Naive thymus-derived CD8-positive, alpha-beta T cell (primary cell): ENCODE results near the gene WDFY1. TPM values are rescaled to one million over a fixed set of nuclear protein-coding genes. Genes with fewer than 3 reads are reported as not detected.
"Not testable (repeated sequence)": the region's sequence is repeated elsewhere in the genome, so short reads cannot be mapped to it uniquely, and the experiment has no call there.

Experiments
- ATAC-seq, 2 donors: fragments of 150-1000 bp; cut with Tn5 transposase in 1 of 2; sonication (Bioruptor Pico), chemical (Tn5 transposase) in 1 of 2; 1 replicate in 1 of 2; 2 replicates in 1 of 2; pipeline ENCODE4 v1.10.0; 2021; ENCODE audit warnings: mild to moderate bottlenecking in 2 of 2, moderate library complexity in 2 of 2
- POLR2A ChIA-PET: fragments of 350-600 bp; sonication (Branson Sonifier 250); formaldehyde crosslinking; loops from one replicate; lab custom pipeline; 2021; ENCODE audit warnings: antibody characterized with exemption; lab: Charles Lee
- DNase-seq, 10 donors: peaks; one replicate each; pipeline versions ENCODE4 v3.0.0 to v3.0.0-alpha.2; 2020 to 2022
- H3K27ac Mint-ChIP-seq, 10 donors: one replicate each; pipeline ENCODE4 v1.8.0; 2020 to 2022; ENCODE audit warnings: mild to moderate bottlenecking in 10 of 10, mixed read lengths in 10 of 10, moderate library complexity in 4 of 10, inconsistent platforms in 1 of 10
- H3K27me3 Mint-ChIP-seq, 5 donors: one replicate each; pipeline ENCODE4 v1.8.0; 2021 to 2022; ENCODE audit warnings: mixed read lengths in 5 of 5
- H3K36me3 Mint-ChIP-seq, 3 donors: one replicate each; pipeline ENCODE4 v1.8.0; 2020 to 2022; ENCODE audit warnings: mixed read lengths in 3 of 3, mild to moderate bottlenecking in 2 of 3, inconsistent platforms in 1 of 3
- H3K4me1 Mint-ChIP-seq, 4 donors: one replicate each; pipeline ENCODE4 v1.8.0; 2021 to 2022; ENCODE audit warnings: mixed read lengths in 4 of 4
- H3K4me3 Mint-ChIP-seq, 10 donors: one replicate each; pipeline ENCODE4 v1.8.0; 2020 to 2022; ENCODE audit warnings: mild to moderate bottlenecking in 10 of 10, mixed read lengths in 10 of 10, moderate library complexity in 6 of 10, inconsistent platforms in 1 of 10
- H3K9me3 Mint-ChIP-seq, 9 donors: one replicate each; pipeline ENCODE4 v1.8.0; 2020 to 2022; ENCODE audit warnings: mixed read lengths in 9 of 9, mild to moderate bottlenecking in 3 of 9, inconsistent platforms in 1 of 9, moderate library complexity in 1 of 9
- polyA plus RNA-seq, 3 donors: library from polyadenylated mRNA; unstranded; fragments of 300-500 nt; fragmentation: Illumina TruSeq; gene quantifications; one replicate each; pipeline ENCODE4 v1.2.3, GENCODE V29; 2021
- total RNA-seq, 8 experiments: library from RNA in 2 of 8; stranded (reverse) in 2 of 8; gene quantifications; one replicate each; pipeline ENCODE4 v1.2.3 and lab custom pipeline; 2021 to 2026

The WDFY1 gene
- total and polyA plus RNA-seq, 5 experiments from 2014 or later, result 15.7 to 32.0 (median 24.1) TPM

- ATAC-seq, result no peak
- Mint-ChIP-seq H3K4me1 (peaks cover 0 to 5% (median 0%) of the 10 kb centered on the region in 4 donors), H3K27ac (peak overlapping the region in 1 of 10 donors; percentile 88), H3K9me3 (no peaks in the 10 kb centered on the region), H3K36me3 (peaks cover 4 to 79% (median 33%) of the 10 kb centered on the region in 3 donors), H3K4me3 (no peak overlapping the region), H3K27me3 (no peaks in the 10 kb centered on the region)
- POLR2A ChIA-PET, result no interaction called here
- DNase-seq, result no peak
Observed at GRCh38 chr2:223882715-223883114, 62.4 kb downstream of the WDFY1 start.

GRCh38 chr2:223880796-223881195 lies 64.3 kb downstream of the WDFY1 start:
- H3K4me1 Mint-ChIP-seq, result peaks cover 0 to 2% (median 0%) of the 10 kb centered on the region in 4 donors
- no peaks in the 10 kb centered on the region for H3K9me3 Mint-ChIP-seq
- H3K36me3 Mint-ChIP-seq, result peaks cover 4 to 87% (median 44%) of the 10 kb centered on the region in 3 donors
- POLR2A ChIA-PET, result no interaction called here
- peak overlapping the region in 2 of 10 donors; percentile 25 to 34 for H3K27ac Mint-ChIP-seq
- DNase-seq, result no peak
- no peak overlapping the region for H3K4me3 Mint-ChIP-seq
- no peak for ATAC-seq
- no peaks in the 10 kb centered on the region for H3K27me3 Mint-ChIP-seq

GRCh38 chr2:223877721-223878410 lies 67.3 kb downstream of the WDFY1 start:
- Mint-ChIP-seq H3K27ac (no peak overlapping the region), H3K4me1 (peaks cover 0 to 2% (median 0%) of the 10 kb centered on the region in 4 donors), H3K27me3 (no peaks in the 10 kb centered on the region), H3K4me3 (no peak overlapping the region), H3K9me3 (peaks cover 0 to under 1% (median 0%) of the 10 kb centered on the region in 9 donors), H3K36me3 (peaks cover 4 to 84% (median 43%) of the 10 kb centered on the region in 3 donors)
- no peak for DNase-seq
- POLR2A ChIA-PET, result no interaction called here
- no peak for ATAC-seq

GRCh38 chr2:223873672-223874071 lies 71.5 kb downstream of the WDFY1 start:
- Mint-ChIP-seq H3K4me1 (peaks cover 0 to 2% (median 0%) of the 10 kb centered on the region in 4 donors), H3K36me3 (peaks cover 9 to 61% (median 43%) of the 10 kb centered on the region in 3 donors), H3K4me3 (no peak overlapping the region), H3K27me3 (no peaks in the 10 kb centered on the region), H3K27ac (peak overlapping the region in 2 of 10 donors; percentile 4 to 65), H3K9me3 (peaks cover 0 to 2% (median 0%) of the 10 kb centered on the region in 9 donors)
- DNase-seq, result no peak
- POLR2A ChIA-PET, result no interaction called here
- no peak for ATAC-seq

- peaks cover 5 to 52% (median 36%) of the 10 kb centered on the region in 3 donors for H3K36me3 Mint-ChIP-seq
Observed at GRCh38 chr2:223872772-223873171, 72.4 kb downstream of the WDFY1 start.

GRCh38 chr2:223871661-223872060 lies 73.5 kb downstream of the WDFY1 start:
- DNase-seq, H3K27ac Mint-ChIP-seq, POLR2A ChIA-PET, H3K27me3 Mint-ChIP-seq, H3K9me3 Mint-ChIP-seq, ATAC-seq, H3K4me3 Mint-ChIP-seq, H3K4me1 Mint-ChIP-seq: not testable (repeated sequence)
- H3K36me3 Mint-ChIP-seq, result peaks cover 5 to 41% (median 28%) of the 10 kb centered on the region in 3 donors

More at GRCh38 chr2:223872772-223873171, 72.4 kb downstream of the WDFY1 start:
- H3K4me3 Mint-ChIP-seq, DNase-seq, H3K27me3 Mint-ChIP-seq, ATAC-seq, POLR2A ChIA-PET, H3K27ac Mint-ChIP-seq, H3K9me3 Mint-ChIP-seq, H3K4me1 Mint-ChIP-seq: not testable (repeated sequence)

GRCh38 chr2:223870840-223871611 lies 74.1 kb downstream of the WDFY1 start:
- Mint-ChIP-seq H3K4me1 (peaks cover 3 to 10% (median 7%) of the 10 kb centered on the region in 4 donors), H3K9me3 (peaks cover 0 to 2% (median 0%) of the 10 kb centered on the region in 9 donors), H3K27ac (no peak overlapping the region), H3K36me3 (peaks cover 5 to 34% (median 25%) of the 10 kb centered on the region in 3 donors), H3K4me3 (no peak overlapping the region), H3K27me3 (no peaks in the 10 kb centered on the region)
- POLR2A ChIA-PET, result no interaction called here
- no peak for ATAC-seq
- no peak for DNase-seq

- no peak for DNase-seq
- POLR2A ChIA-PET, result no interaction called here
- no peak for ATAC-seq
- H3K36me3 Mint-ChIP-seq, result peaks cover 5 to 17% (median 12%) of the 10 kb centered on the region in 3 donors
- H3K4me1 Mint-ChIP-seq, result peaks cover 11 to 26% (median 22%) of the 10 kb centered on the region in 4 donors
- peaks cover 0 to 2% (median 0%) of the 10 kb centered on the region in 9 donors for H3K9me3 Mint-ChIP-seq
- H3K27me3 Mint-ChIP-seq, result no peaks in the 10 kb centered on the region
- H3K27ac Mint-ChIP-seq, result peak overlapping the region in 1 of 10 donors; percentile 15
- H3K4me3 Mint-ChIP-seq, result no peak overlapping the region
Observed at GRCh38 chr2:223868005-223868404, 77.1 kb downstream of the WDFY1 start.

GRCh38 chr2:223865907-223866508 lies 79.1 kb downstream of the WDFY1 start:
- POLR2A ChIA-PET, result interaction anchor here (1.3 kb wide), 1 partner anchor 79 kb away, joined by 4 read pairs; the partner anchor contains the start of gene WDFY1
- ATAC-seq (peak in 1 of 2 donors; percentile 45), DNase-seq (peak in 3 of 10 donors; percentile 6 to 21 (median 15))
- Mint-ChIP-seq H3K4me3 (peak overlapping the region in 8 of 10 donors; percentile 8 to 74 (median 49)), H3K4me1 (peaks cover 15 to 24% (median 22%) of the 10 kb centered on the region in 4 donors), H3K36me3 (peaks cover 0 to 10% (median 8%) of the 10 kb centered on the region in 3 donors), H3K27ac (peak overlapping the region in 5 of 10 donors; percentile 10 to 76 (median 53)), H3K27me3 (no peaks in the 10 kb centered on the region), H3K9me3 (no peaks in the 10 kb centered on the region)

GRCh38 chr2:223865124-223865523 lies 80.0 kb downstream of the WDFY1 start:
- POLR2A ChIA-PET, result interaction anchor here (0.6 to 1.3 kb wide), 2 partner anchors 75 to 80 kb away, joined by 4 read pairs; partner anchors contain the start of gene WDFY1
- H3K4me1 Mint-ChIP-seq, result peaks cover 15 to 26% (median 22%) of the 10 kb centered on the region in 4 donors
- H3K4me3 Mint-ChIP-seq, result peak overlapping the region in 9 of 10 donors; percentile 10 to 65 (median 49)
- DNase-seq, result peak in 6 of 10 donors; percentile 7 to 77 (median 50)
- H3K27me3 Mint-ChIP-seq, result no peaks in the 10 kb centered on the region
- H3K27ac Mint-ChIP-seq, result peak overlapping the region in 2 of 10 donors; percentile 46 to 62
- H3K36me3 Mint-ChIP-seq, result peaks cover 0 to 5% (median 3%) of the 10 kb centered on the region in 3 donors
- no peaks in the 10 kb centered on the region for H3K9me3 Mint-ChIP-seq
- peak; percentile 93 to 97 for ATAC-seq

GRCh38 chr2:223863491-223863890 lies 81.6 kb downstream of the WDFY1 start:
- H3K36me3 Mint-ChIP-seq, result no peaks in the 10 kb centered on the region
- no peaks in the 10 kb centered on the region for H3K27me3 Mint-ChIP-seq
- H3K4me3 Mint-ChIP-seq, result no peak overlapping the region
- H3K9me3 Mint-ChIP-seq, result no peaks in the 10 kb centered on the region
- POLR2A ChIA-PET, result no interaction called here
- H3K27ac Mint-ChIP-seq, result no peak overlapping the region
- DNase-seq, result no peak
- ATAC-seq, result no peak
- peaks cover 15 to 26% (median 22%) of the 10 kb centered on the region in 4 donors for H3K4me1 Mint-ChIP-seq
